Kidney epithelial cell (primary cell): ENCODE results near the gene ZFAND6. TPM values are rescaled to one million over a fixed set of nuclear protein-coding genes. Genes with fewer than 3 reads are reported as not detected.
"Not testable (repeated sequence)": the region's sequence is repeated elsewhere in the genome, so short reads cannot be mapped to it uniquely, and the experiment has no call there.

Experiments used
- DNase-seq: peaks from one replicate; pipeline ENCODE4 v3.0.0-alpha.2; 2010; ENCODE audit warnings: low read depth
- H3K27me3 ChIP-seq: 2 replicates; pipeline ENCODE4 v1.6.0; 2011; ENCODE audit warnings: low read length; ENCODE audit not compliant: control insufficient read depth, insufficient read depth
- H3K36me3 ChIP-seq: 2 replicates; pipeline ENCODE4 v1.5.1; 2011; ENCODE audit warnings: low read length; ENCODE audit not compliant: control insufficient read depth, insufficient read depth
- H3K4me3 ChIP-seq: 2 replicates; pipeline ENCODE4 v1.5.1; 2011; ENCODE audit warnings: low read depth, mild to moderate bottlenecking, control low read depth, low read length
- total RNA-seq: library from RNA; depleted of rRNA; stranded (reverse); fragments of >200 nt; gene quantifications from 2 replicates; pipeline ENCODE4 v1.2.3, GENCODE V29; 2015
- TF ChIP-seq, protein P1 (sequence below): IDR thresholded peaks from 2 replicates; pipeline ENCODE4 v1.5.1; 2011; ENCODE audit warnings: mild to moderate bottlenecking, moderate library complexity, low read length, control low read depth, inconsistent platforms; ENCODE audit not compliant: insufficient read depth, poor library complexity, severe bottlenecking

The ZFAND6 gene
- total RNA-seq = 88.7 and 114 TPM in 2 replicates

DNA sequence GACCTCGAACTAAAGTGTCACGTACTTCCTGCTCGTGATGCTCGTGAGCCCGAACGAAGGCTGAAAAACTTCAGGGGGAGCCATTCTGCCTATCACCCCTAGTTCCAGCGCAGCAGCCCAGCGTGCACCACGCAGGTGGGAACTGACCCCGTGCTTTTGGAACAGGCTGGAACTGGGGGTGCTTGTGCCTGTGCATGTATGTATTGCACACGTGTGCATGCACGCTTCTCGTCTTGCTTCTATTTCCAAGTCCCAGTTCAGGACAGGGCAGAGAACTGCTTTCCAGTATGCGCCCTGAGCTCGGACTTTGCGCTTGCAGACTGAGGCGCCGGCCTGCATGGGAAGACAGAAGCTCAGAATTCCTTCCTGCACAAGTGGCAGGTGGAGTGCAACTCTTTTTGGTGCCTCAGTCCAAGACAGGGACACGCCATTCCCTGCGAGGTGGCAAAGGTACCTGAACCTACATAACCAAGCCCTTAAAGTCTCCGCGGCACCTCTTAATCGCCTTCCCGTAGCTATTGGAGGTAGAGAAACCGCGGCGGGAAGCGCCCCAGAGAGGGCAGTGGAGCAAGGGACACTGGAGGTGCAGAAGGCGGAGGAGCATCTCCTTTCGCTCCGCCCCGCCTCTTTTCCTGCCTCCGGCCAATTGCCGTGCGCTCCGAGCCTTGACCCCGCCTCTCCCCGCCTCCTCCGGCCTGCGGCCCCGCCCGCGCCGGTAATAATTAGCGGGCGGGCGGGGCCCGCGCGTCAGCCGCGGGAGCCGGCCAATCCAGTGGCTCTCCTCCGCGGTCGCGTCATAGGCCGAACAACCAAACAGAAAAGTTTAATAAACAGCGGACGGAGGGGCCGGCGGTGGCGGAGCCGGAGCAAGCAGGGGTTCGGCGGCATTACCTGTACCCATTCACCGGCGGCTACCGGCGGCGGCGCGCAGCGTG is at the start of gene ZFAND6:
ZFAND6 (plus strand) TSS at position 826 of the 935 bp plus-strand sequence. CDS start 60,669 bp downstream, outside the sequence.
- Histone ChIP-seq H3K4me3 (peak within 1 kb of the TSS; percentile 81), H3K36me3 (no peaks in the 10 kb centered on the region), H3K27me3 (peaks cover 2% of the 10 kb centered on the region)
- peak; percentile 69 for DNase-seq
- TF ChIP-seq, protein P1, sequence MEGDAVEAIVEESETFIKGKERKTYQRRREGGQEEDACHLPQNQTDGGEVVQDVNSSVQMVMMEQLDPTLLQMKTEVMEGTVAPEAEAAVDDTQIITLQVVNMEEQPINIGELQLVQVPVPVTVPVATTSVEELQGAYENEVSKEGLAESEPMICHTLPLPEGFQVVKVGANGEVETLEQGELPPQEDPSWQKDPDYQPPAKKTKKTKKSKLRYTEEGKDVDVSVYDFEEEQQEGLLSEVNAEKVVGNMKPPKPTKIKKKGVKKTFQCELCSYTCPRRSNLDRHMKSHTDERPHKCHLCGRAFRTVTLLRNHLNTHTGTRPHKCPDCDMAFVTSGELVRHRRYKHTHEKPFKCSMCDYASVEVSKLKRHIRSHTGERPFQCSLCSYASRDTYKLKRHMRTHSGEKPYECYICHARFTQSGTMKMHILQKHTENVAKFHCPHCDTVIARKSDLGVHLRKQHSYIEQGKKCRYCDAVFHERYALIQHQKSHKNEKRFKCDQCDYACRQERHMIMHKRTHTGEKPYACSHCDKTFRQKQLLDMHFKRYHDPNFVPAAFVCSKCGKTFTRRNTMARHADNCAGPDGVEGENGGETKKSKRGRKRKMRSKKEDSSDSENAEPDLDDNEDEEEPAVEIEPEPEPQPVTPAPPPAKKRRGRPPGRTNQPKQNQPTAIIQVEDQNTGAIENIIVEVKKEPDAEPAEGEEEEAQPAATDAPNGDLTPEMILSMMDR = no peak

DNA sequence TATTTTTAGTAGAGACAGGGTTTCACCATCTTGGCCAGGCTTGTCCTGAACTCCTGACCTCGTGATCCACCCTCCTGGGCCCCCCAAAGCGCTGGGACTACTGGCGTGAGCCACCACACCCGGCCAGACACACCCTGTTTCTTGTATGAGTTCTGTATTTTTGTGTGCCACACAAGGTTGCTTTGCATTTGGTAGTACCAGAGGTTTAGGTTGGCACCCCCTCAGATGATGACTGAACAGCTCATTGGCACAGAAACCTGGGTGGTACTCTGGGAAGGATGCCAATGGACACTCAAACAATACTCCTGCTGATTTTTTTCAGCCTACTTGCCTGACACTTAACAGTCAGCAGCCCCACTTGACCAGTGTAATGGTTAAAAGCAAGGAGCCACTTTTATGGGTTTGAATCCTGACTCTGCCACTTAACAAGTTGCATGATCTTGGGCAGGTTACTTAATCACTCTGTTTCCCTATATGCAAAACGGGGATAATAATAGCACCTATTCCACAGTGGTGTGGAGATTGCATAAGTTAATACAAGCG is 49.3 kb upstream of the ZFAND6 start:
- H3K36me3 ChIP-seq = no peaks in the 10 kb centered on the region

DNA sequence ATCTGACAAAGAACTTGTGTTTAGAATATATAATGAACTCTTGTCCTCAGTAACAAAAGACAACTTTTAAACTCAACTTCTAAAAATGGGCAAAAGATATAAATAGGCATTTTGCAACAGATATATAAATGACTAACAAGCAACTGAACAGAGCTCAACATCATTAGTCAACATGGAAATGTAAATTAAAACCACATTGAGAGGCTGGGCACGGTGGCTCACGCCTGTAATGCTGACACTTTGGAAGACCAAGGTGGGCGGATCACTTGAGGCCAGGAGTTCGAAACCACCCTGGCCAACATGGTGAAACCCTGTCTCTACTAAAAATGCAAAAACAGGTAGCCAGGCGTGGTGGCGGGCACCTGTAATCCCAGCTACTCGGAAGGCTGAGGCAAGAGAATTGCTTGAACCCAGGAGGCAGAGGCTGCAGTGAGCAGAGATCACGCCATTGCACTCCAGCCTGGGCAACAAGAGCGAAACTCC is 48.4 kb upstream of the ZFAND6 start:
- not testable (repeated sequence) for DNase-seq, H3K4me3 ChIP-seq, H3K36me3 ChIP-seq

More for the DNA sequence above, 49.3 kb upstream of the ZFAND6 start:
- no peak for DNase-seq
- H3K27me3 ChIP-seq = no peaks in the 10 kb centered on the region
- H3K4me3 ChIP-seq = no peak overlapping the region
- TF ChIP-seq, protein P1 = no peak

DNA sequence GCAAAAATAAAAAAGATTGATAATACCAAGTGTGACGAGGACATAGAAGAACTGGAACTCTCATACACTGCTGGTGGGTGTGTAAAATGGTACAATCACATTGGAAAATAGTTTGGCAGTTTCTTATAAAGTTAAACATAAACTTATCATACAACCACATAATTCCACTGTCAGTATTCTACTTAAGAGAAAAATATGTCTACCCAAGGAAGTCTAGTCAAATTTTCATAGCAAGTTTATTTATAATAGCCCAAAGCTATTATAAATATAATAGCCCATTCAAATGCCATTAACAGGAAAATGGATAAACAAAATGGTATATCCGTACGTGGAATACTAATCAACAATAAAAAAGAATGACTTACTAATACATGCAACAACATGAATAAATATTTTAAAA is 47.9 kb upstream of the ZFAND6 start:
- no peaks in the 10 kb centered on the region for H3K36me3 ChIP-seq
- no peak for DNase-seq
- TF ChIP-seq, protein P1 = no peak
- no peaks in the 10 kb centered on the region for H3K27me3 ChIP-seq
- H3K4me3 ChIP-seq = no peak overlapping the region

More for the DNA sequence above, 48.4 kb upstream of the ZFAND6 start:
- H3K27me3 ChIP-seq = not testable (repeated sequence)

DNA sequence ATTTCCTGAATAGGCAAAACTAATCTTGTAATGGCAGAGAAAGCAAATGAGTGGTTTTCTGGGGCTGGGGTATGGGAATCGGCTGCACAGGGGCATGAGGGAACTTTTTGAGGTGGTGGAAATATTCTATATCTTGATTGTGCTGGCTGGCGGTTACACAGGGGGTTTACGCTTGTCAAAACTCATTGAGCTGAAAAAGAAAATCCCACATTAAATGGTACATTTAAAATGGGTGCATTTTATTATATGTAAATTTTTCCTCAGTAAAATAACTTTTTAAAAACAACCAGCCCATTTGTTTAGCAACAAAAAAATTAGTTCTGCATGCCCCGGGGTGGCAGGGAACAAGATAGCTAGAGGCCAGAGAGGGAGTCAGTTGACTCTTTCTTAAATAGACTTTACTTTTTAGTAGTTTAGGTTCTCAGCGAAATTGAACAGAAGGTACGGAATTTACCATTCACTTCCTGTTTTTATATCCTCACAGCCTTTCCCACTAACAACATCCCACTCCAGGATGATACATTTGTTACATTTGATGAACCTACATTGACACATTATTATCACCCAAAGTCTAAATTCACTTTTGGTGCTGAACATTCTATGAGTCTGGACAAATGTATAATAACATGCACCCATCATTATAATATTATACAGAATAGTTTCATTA is 47.3 kb upstream of the ZFAND6 start:
- DNase-seq = no peak

DNA sequence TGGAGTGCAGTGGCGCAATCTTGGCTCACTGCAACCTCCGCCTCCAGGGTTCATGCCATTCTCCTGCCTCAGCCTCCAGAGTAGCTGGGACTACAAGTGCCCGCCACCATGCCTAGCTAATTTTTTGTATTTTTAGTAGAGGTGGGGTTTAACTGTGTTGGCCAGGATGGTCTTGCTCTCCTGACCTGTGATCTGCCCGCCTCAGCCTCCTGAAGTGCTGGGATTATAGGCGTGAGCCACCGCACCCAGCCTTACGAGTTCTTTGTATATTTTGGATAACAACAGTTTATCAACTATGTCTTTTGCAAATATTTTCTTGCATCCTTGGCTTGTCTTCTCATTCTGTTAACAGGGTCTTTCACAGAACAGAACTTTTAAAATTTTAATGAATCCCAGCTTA is 45.3 kb upstream of the ZFAND6 start:
- H3K27me3 ChIP-seq, DNase-seq, H3K4me3 ChIP-seq, H3K36me3 ChIP-seq: not testable (repeated sequence)

More for the DNA sequence above, 47.3 kb upstream of the ZFAND6 start:
- H3K4me3 ChIP-seq = no peak overlapping the region
- no peaks in the 10 kb centered on the region for H3K36me3 ChIP-seq
- TF ChIP-seq, protein P1 = no peak
- no peaks in the 10 kb centered on the region for H3K27me3 ChIP-seq
